ENCODE data around the gene ARMH1.

The ARMH1 gene

GRCh38 chr1:44674113-44675000 lies at the start of gene ARMH1, which contains the start of gene TMEM53:
ARMH1 (plus strand) TSS chr1:44674714; CDS start chr1:44689698, 14,984 bp downstream.
TMEM53 (minus strand) TSS chr1:44674481; CDS start chr1:44674391, 90 bp downstream.
- DNase-seq: peak; percentile 99

- DNase-seq: no peak
These were observed 49.2 kb upstream of the ARMH1 start for GRCh38 chr1:44625348-44625747.

- peak; percentile 98 for DNase-seq
These were observed 45.4 kb upstream of the ARMH1 start for GRCh38 chr1:44628962-44629756.

- peak; percentile 69 for DNase-seq
These were observed 44.4 kb upstream of the ARMH1 start for GRCh38 chr1:44630116-44630515.

- no peak for DNase-seq
These were observed 43.2 kb upstream of the ARMH1 start for GRCh38 chr1:44631333-44631646.

GRCh38 chr1:44631647-44632539 lies 42.6 kb upstream of the ARMH1 start:
- peak; percentile 87 for DNase-seq

- DNase-seq: no peak
These were observed 41.9 kb upstream of the ARMH1 start for GRCh38 chr1:44632598-44632997.

GRCh38 chr1:44634606-44635189 lies 39.8 kb upstream of the ARMH1 start:
- no peak for DNase-seq

GRCh38 chr1:44635439-44635838 lies 39.1 kb upstream of the ARMH1 start:
- DNase-seq: no peak

- no peak for DNase-seq
These were observed 38.3 kb upstream of the ARMH1 start for GRCh38 chr1:44636083-44636687.

- peak; percentile 31 for DNase-seq
These were observed 37.6 kb upstream of the ARMH1 start for GRCh38 chr1:44636688-44637598.

GRCh38 chr1:44637702-44638411 lies 36.7 kb upstream of the ARMH1 start:
- DNase-seq: no peak

- DNase-seq: no peak
These were observed 34.2 kb upstream of the ARMH1 start for GRCh38 chr1:44640200-44640853.

GRCh38 chr1:44641126-44642102 lies 33.1 kb upstream of the ARMH1 start:
- no peak for DNase-seq

- DNase-seq: no peak
These were observed 32.3 kb upstream of the ARMH1 start for GRCh38 chr1:44642255-44642654.

GRCh38 chr1:44642925-44643324 lies 31.6 kb upstream of the ARMH1 start:
- DNase-seq: no peak

GRCh38 chr1:44643721-44644334 lies 30.7 kb upstream of the ARMH1 start:
- DNase-seq: no peak

- no peak for DNase-seq
These were observed 29.7 kb upstream of the ARMH1 start for GRCh38 chr1:44644806-44645205.
